Loucy (cell line): ENCODE measurements around the gene MCTP2.

Experiments
- CTCF ChIP-seq: fragments of 200-600 bp; sonication (generic); conservative IDR thresholded peaks from 2 replicates; pipeline ENCODE4 v1.5.1; 2014; ENCODE audit warnings: mild to moderate bottlenecking, antibody characterized with exemption, low read length
- EZH2phosphoT487 ChIP-seq: fragments of 200-600 bp; IDR thresholded peaks from 2 replicates; pipeline ENCODE4 v1.6.1; 2018; ENCODE audit warnings: antibody characterized with exemption, mild to moderate bottlenecking, moderate library complexity, borderline replicate concordance

DNA sequence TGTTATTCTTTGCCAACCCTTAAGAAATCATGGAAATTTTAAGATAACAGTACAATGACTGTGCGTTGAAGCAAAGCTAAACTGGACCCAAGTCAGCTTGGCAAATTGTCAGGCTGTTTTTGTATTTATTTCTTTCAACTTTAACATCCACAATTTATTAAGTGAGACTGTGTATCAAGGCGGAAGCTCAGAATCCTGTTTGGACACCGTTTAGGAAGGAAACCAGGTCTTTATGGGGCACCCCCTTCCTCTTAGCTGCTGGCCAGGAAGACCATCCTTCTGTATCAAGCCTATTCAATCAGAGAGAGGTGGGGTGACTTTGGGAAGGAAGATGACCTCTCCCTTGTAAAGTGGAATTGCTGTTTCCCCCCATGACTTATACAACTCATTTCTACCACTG, 166.0 kb downstream of the MCTP2 start:
- TF ChIP-seq EZH2phosphoT487 = no peak
- TF ChIP-seq CTCF = no peak
